ENCODE data around the gene TMEM253. TPM values are rescaled to one million over a fixed set of nuclear protein-coding genes. Genes with fewer than 3 reads are reported as not detected.
A peak's percentile ranks its signal among the peaks of the same experiment; 100 is the strongest.

TMEM253 gene
- total and polyA plus RNA-seq, 2 donors (not counting 1 experiment from before 2014, with no cell fraction given) = 0.11 TPM; not detected in 1

- Histone ChIP-seq H3K4me3 (replicated peaks in 1 of 4; ENCODE audit: control extremely low read depth in 1 of 4, insufficient read depth in 1 of 4, low read depth in 3 of 4, low read length in 4 of 4) (no peak overlapping the region), H3K27ac (ENCODE audit: insufficient read depth, low read length) (no peak overlapping the region), H3K4me2 (ENCODE audit: extremely low read depth, insufficient read depth, low read length) (no peak overlapping the region), H3K9me3 (ENCODE audit: control insufficient read depth, insufficient read depth, low read depth, low read length) (no peaks in the 10 kb centered on the region), H2AFZ (ENCODE audit: low read length) (no peak overlapping the region), H3K9ac (ENCODE audit: insufficient read depth, low read length) (no peak overlapping the region), H4K20me1 (ENCODE audit: control insufficient read depth, extremely low read depth, insufficient read depth, low read length) (no peaks in the 10 kb centered on the region), H3K27me3 (ENCODE audit: control insufficient read depth, insufficient read depth, low read length) (no peaks in the 10 kb centered on the region), H3K36me3 (ENCODE audit: control insufficient read depth, insufficient read depth, low read length) (peaks cover 19% of the 10 kb centered on the region), H3K79me2 (ENCODE audit: control insufficient read depth, insufficient read depth, low read length) (no peaks in the 10 kb centered on the region), H3K4me1 (ENCODE audit: control insufficient read depth, extremely low read depth, insufficient read depth, low read length) (peaks cover 9% of the 10 kb centered on the region)
- TF ChIP-seq EZH2 (IDR thresholded peaks at IDR 0.05; ENCODE audit: low read length, missing control alignments) = no peak
- TF ChIP-seq, protein P1, sequence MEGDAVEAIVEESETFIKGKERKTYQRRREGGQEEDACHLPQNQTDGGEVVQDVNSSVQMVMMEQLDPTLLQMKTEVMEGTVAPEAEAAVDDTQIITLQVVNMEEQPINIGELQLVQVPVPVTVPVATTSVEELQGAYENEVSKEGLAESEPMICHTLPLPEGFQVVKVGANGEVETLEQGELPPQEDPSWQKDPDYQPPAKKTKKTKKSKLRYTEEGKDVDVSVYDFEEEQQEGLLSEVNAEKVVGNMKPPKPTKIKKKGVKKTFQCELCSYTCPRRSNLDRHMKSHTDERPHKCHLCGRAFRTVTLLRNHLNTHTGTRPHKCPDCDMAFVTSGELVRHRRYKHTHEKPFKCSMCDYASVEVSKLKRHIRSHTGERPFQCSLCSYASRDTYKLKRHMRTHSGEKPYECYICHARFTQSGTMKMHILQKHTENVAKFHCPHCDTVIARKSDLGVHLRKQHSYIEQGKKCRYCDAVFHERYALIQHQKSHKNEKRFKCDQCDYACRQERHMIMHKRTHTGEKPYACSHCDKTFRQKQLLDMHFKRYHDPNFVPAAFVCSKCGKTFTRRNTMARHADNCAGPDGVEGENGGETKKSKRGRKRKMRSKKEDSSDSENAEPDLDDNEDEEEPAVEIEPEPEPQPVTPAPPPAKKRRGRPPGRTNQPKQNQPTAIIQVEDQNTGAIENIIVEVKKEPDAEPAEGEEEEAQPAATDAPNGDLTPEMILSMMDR (conservative IDR thresholded peaks at IDR 0.05 in 1 of 2, IDR thresholded peaks at IDR 0.05 in 1 of 2; ENCODE audit: low read depth in 1 of 2, low read length in 2 of 2) = no peak
- no peak for DNase-seq (ENCODE audit: low read depth in 2 of 2)
Observed at GRCh38 chr14:21083565-21084325, 17.1 kb upstream of the TMEM253 start.

GRCh38 chr14:21084396-21084795, 16.5 kb upstream of the TMEM253 start:
- Histone ChIP-seq H3K27me3 (ENCODE audit: control insufficient read depth, insufficient read depth, low read length) (no peaks in the 10 kb centered on the region), H4K20me1 (ENCODE audit: control insufficient read depth, extremely low read depth, insufficient read depth, low read length) (no peaks in the 10 kb centered on the region), H3K9ac (ENCODE audit: insufficient read depth, low read length) (no peak overlapping the region), H3K36me3 (ENCODE audit: control insufficient read depth, insufficient read depth, low read length) (peaks cover 21% of the 10 kb centered on the region), H2AFZ (ENCODE audit: low read length) (no peak overlapping the region), H3K79me2 (ENCODE audit: control insufficient read depth, insufficient read depth, low read length) (no peaks in the 10 kb centered on the region), H3K27ac (ENCODE audit: insufficient read depth, low read length) (no peak overlapping the region), H3K4me2 (ENCODE audit: extremely low read depth, insufficient read depth, low read length) (no peak overlapping the region), H3K4me1 (ENCODE audit: control insufficient read depth, extremely low read depth, insufficient read depth, low read length) (peaks cover 11% of the 10 kb centered on the region), H3K4me3 (replicated peaks in 1 of 4; ENCODE audit: control extremely low read depth in 1 of 4, insufficient read depth in 1 of 4, low read depth in 3 of 4, low read length in 4 of 4) (no peak overlapping the region), H3K9me3 (ENCODE audit: control insufficient read depth, insufficient read depth, low read depth, low read length) (no peaks in the 10 kb centered on the region)
- DNase-seq (ENCODE audit: low read depth in 2 of 2) = no peak
- TF ChIP-seq, protein P1 (conservative IDR thresholded peaks at IDR 0.05 in 1 of 2, IDR thresholded peaks at IDR 0.05 in 1 of 2; ENCODE audit: low read depth in 1 of 2, low read length in 2 of 2) = no peak
- TF ChIP-seq EZH2 (IDR thresholded peaks at IDR 0.05; ENCODE audit: low read length, missing control alignments) = no peak

- Histone ChIP-seq H3K4me1 (ENCODE audit: control insufficient read depth, extremely low read depth, insufficient read depth, low read length) (peaks cover 11% of the 10 kb centered on the region), H3K36me3 (ENCODE audit: control insufficient read depth, insufficient read depth, low read length) (peaks cover 19% of the 10 kb centered on the region), H3K27ac (ENCODE audit: insufficient read depth, low read length) (peak overlapping the region; percentile 48), H3K9me3 (ENCODE audit: control insufficient read depth, insufficient read depth, low read depth, low read length) (no peaks in the 10 kb centered on the region), H3K4me3 (replicated peaks in 1 of 4; ENCODE audit: control extremely low read depth in 1 of 4, insufficient read depth in 1 of 4, low read depth in 3 of 4, low read length in 4 of 4) (no peak overlapping the region), H3K79me2 (ENCODE audit: control insufficient read depth, insufficient read depth, low read length) (no peaks in the 10 kb centered on the region), H3K27me3 (ENCODE audit: control insufficient read depth, insufficient read depth, low read length) (no peaks in the 10 kb centered on the region), H3K9ac (ENCODE audit: insufficient read depth, low read length) (no peak overlapping the region), H4K20me1 (ENCODE audit: control insufficient read depth, extremely low read depth, insufficient read depth, low read length) (no peaks in the 10 kb centered on the region), H3K4me2 (ENCODE audit: extremely low read depth, insufficient read depth, low read length) (no peak overlapping the region), H2AFZ (ENCODE audit: low read length) (no peak overlapping the region)
- peak; percentile 34 to 85 for DNase-seq (ENCODE audit: low read depth in 2 of 2)
- TF ChIP-seq EZH2 (IDR thresholded peaks at IDR 0.05; ENCODE audit: low read length, missing control alignments) = no peak
- TF ChIP-seq, protein P1 (conservative IDR thresholded peaks at IDR 0.05 in 1 of 2, IDR thresholded peaks at IDR 0.05 in 1 of 2; ENCODE audit: low read depth in 1 of 2, low read length in 2 of 2) = no peak
Observed at GRCh38 chr14:21084998-21085853, 15.6 kb upstream of the TMEM253 start.
